ENCODE measurements around the gene SHE.
A peak's percentile ranks its signal among the peaks of the same experiment; 100 is the strongest.

SHE gene

GRCh38 chr1:154481053-154481452 lies 21.2 kb downstream of the SHE start:
- ChIA-PET CTCF (interaction anchor here (0.7 to 4.7 kb wide), 13 partner anchors 9 to 686 kb away, joined by 3 to 47 read pairs (median 3); no protein-coding TSS in a partner anchor), POLR2A (no interaction called here)
- TF ChIP-seq L3MBTL2 (conservative IDR thresholded peaks at IDR 0.05) (no peak), FOXK2 (IDR thresholded peaks at IDR 0.05) (no peak), NFRKB (IDR thresholded peaks at IDR 0.05) (no peak), ELF4 (IDR thresholded peaks at IDR 0.05) (no peak), FOXA1 (IDR thresholded peaks at IDR 0.05) (no peak), FOXM1 (IDR thresholded peaks at IDR 0.05; ENCODE audit: borderline replicate concordance) (no peak), HDGF (IDR thresholded peaks at IDR 0.05; ENCODE audit: borderline replicate concordance) (no peak), ARNT (IDR thresholded peaks at IDR 0.05) (no peak), LEF1 (IDR thresholded peaks at IDR 0.05; ENCODE audit: borderline replicate concordance) (no peak), ZNF384 (IDR thresholded peaks at IDR 0.05) (no peak), BHLHE40 (IDR thresholded peaks at IDR 0.05; ENCODE audit: borderline replicate concordance) (no peak), SP1 (IDR thresholded peaks at IDR 0.05) (no peak), PKNOX1 (IDR thresholded peaks at IDR 0.05) (no peak)
- DNase-seq (ENCODE audit: extremely low spot score) = no peak

GRCh38 chr1:154479764-154480421 lies 22.3 kb downstream of the SHE start:
- TF ChIP-seq BHLHE40 (IDR thresholded peaks at IDR 0.05; ENCODE audit: borderline replicate concordance) (no peak), FOXK2 (IDR thresholded peaks at IDR 0.05) (no peak), LEF1 (IDR thresholded peaks at IDR 0.05; ENCODE audit: borderline replicate concordance) (no peak), L3MBTL2 (conservative IDR thresholded peaks at IDR 0.05) (no peak), SUZ12 (IDR thresholded peaks at IDR 0.05) (no peak)
- peak; percentile 91 for DNase-seq (ENCODE audit: extremely low spot score)
- CTCF ChIA-PET = interaction anchor here (0.6 to 4.7 kb wide), 10 partner anchors 8 to 389 kb away, joined by 3 to 47 read pairs (median 4); no protein-coding TSS in a partner anchor
- POLR2A ChIA-PET = no interaction called here

- TF ChIP-seq TARDBP (IDR thresholded peaks at IDR 0.05) = no peak
- no peak for TF ChIP-seq FOXM1 (IDR thresholded peaks at IDR 0.05; ENCODE audit: borderline replicate concordance)
- TF ChIP-seq FOXA1 (IDR thresholded peaks at IDR 0.05) = no peak
- no peak for TF ChIP-seq ZNF384 (IDR thresholded peaks at IDR 0.05)
- no peak for TF ChIP-seq BHLHE40 (IDR thresholded peaks at IDR 0.05; ENCODE audit: borderline replicate concordance)
- TF ChIP-seq SP1 (IDR thresholded peaks at IDR 0.05) = no peak
- TF ChIP-seq NFRKB (IDR thresholded peaks at IDR 0.05) = no peak
- no peak for TF ChIP-seq CTBP1 (IDR thresholded peaks at IDR 0.05; ENCODE audit: borderline replicate concordance)
- no peak for TF ChIP-seq ARNT (IDR thresholded peaks at IDR 0.05)
- no peak for TF ChIP-seq ELF4 (IDR thresholded peaks at IDR 0.05)
- TF ChIP-seq SUZ12 (IDR thresholded peaks at IDR 0.05) = no peak
- TF ChIP-seq PKNOX1 (IDR thresholded peaks at IDR 0.05) = no peak
- CTCF ChIA-PET = interaction anchor here (0.6 to 4.7 kb wide), 3 partner anchors 64 to 667 kb away, joined by 3 to 47 read pairs (median 4); no protein-coding TSS in a partner anchor
- DNase-seq (ENCODE audit: extremely low spot score) = no peak
- POLR2A ChIA-PET = no interaction called here
Observed at GRCh38 chr1:154478639-154479038, 23.6 kb downstream of the SHE start.

GRCh38 chr1:154478013-154478412 lies 24.2 kb downstream of the SHE start:
- TF ChIP-seq L3MBTL2 (conservative IDR thresholded peaks at IDR 0.05) (no peak), FOXM1 (IDR thresholded peaks at IDR 0.05; ENCODE audit: borderline replicate concordance) (no peak), NFRKB (IDR thresholded peaks at IDR 0.05) (no peak), ZNF384 (IDR thresholded peaks at IDR 0.05) (no peak), ARNT (IDR thresholded peaks at IDR 0.05) (no peak), TARDBP (IDR thresholded peaks at IDR 0.05) (no peak)
- CTCF ChIA-PET = no interaction called here
- POLR2A ChIA-PET = no interaction called here
- no peak for DNase-seq (ENCODE audit: extremely low spot score)

GRCh38 chr1:154476791-154477190 lies 25.4 kb downstream of the SHE start:
- no peak for DNase-seq (ENCODE audit: extremely low spot score)
- POLR2A ChIA-PET = no interaction called here
- TF ChIP-seq SP1 (IDR thresholded peaks at IDR 0.05) (no peak), SUZ12 (IDR thresholded peaks at IDR 0.05) (no peak), FOXM1 (IDR thresholded peaks at IDR 0.05; ENCODE audit: borderline replicate concordance) (no peak), ZNF384 (IDR thresholded peaks at IDR 0.05) (no peak), PKNOX1 (IDR thresholded peaks at IDR 0.05) (no peak), CTBP1 (IDR thresholded peaks at IDR 0.05; ENCODE audit: borderline replicate concordance) (no peak), TARDBP (IDR thresholded peaks at IDR 0.05) (no peak), BHLHE40 (IDR thresholded peaks at IDR 0.05; ENCODE audit: borderline replicate concordance) (no peak), L3MBTL2 (conservative IDR thresholded peaks at IDR 0.05) (no peak), ARNT (IDR thresholded peaks at IDR 0.05) (no peak), FOXA1 (IDR thresholded peaks at IDR 0.05) (no peak), NFRKB (IDR thresholded peaks at IDR 0.05) (no peak), FOXK2 (IDR thresholded peaks at IDR 0.05) (no peak), LEF1 (IDR thresholded peaks at IDR 0.05; ENCODE audit: borderline replicate concordance) (no peak), ELF4 (IDR thresholded peaks at IDR 0.05) (no peak)
- CTCF ChIA-PET = no interaction called here

- ChIA-PET CTCF (no interaction called here), POLR2A (no interaction called here)
- TF ChIP-seq HDGF (IDR thresholded peaks at IDR 0.05; ENCODE audit: borderline replicate concordance) (no peak), FOXM1 (IDR thresholded peaks at IDR 0.05; ENCODE audit: borderline replicate concordance) (no peak), PKNOX1 (IDR thresholded peaks at IDR 0.05) (no peak), LEF1 (IDR thresholded peaks at IDR 0.05; ENCODE audit: borderline replicate concordance) (no peak), FOXA1 (IDR thresholded peaks at IDR 0.05) (no peak), FOXK2 (IDR thresholded peaks at IDR 0.05) (no peak), ARNT (IDR thresholded peaks at IDR 0.05) (no peak), SUZ12 (IDR thresholded peaks at IDR 0.05) (no peak), TARDBP (IDR thresholded peaks at IDR 0.05) (no peak), L3MBTL2 (conservative IDR thresholded peaks at IDR 0.05) (no peak), ELF4 (IDR thresholded peaks at IDR 0.05) (no peak), NFRKB (IDR thresholded peaks at IDR 0.05) (no peak), ZNF384 (IDR thresholded peaks at IDR 0.05) (no peak), BHLHE40 (IDR thresholded peaks at IDR 0.05; ENCODE audit: borderline replicate concordance) (no peak), SP1 (IDR thresholded peaks at IDR 0.05) (no peak), CTBP1 (IDR thresholded peaks at IDR 0.05; ENCODE audit: borderline replicate concordance) (no peak)
- DNase-seq (ENCODE audit: extremely low spot score) = no peak
Observed at GRCh38 chr1:154474802-154475201, 27.4 kb downstream of the SHE start.

Measured in HEK293T (cell line).